PC-3 (cell line): ENCODE results near the gene TGM4. TPM values are rescaled to one million over a fixed set of nuclear protein-coding genes. Genes with fewer than 3 reads are reported as not detected.

ENCODE experiments used
- ATAC-seq: fragments of 200-7000 bp; cut with Tn5 transposase; 2 replicates; pipeline ENCODE4 v1.9.1; 2020; ENCODE audit warnings: mild to moderate bottlenecking, moderate library complexity
- BruUV-seq: library from RNA; stranded (reverse); fragments of 400-500 nt; replicated peaks from 2 replicates; lab custom pipeline; 2021; lab: Mats Ljungman, UMichigan
- CTCF ChIA-PET: fragments of 300-600 bp; sonication (Branson Sonifier 250); formaldehyde crosslinking; loops from one replicate; lab custom pipeline; 2022; ENCODE audit warnings: antibody characterized with exemption; lab: Charles Lee
- POLR2A ChIA-PET: fragments of 300-600 bp; sonication (Branson Sonifier 250); formaldehyde crosslinking; loops from one replicate; lab custom pipeline; 2022; ENCODE audit warnings: antibody characterized with exemption; ENCODE audit not compliant: unreplicated experiment; lab: Charles Lee
- DNase-seq: peaks from one replicate; pipeline ENCODE4 v3.0.0-alpha.2; 2015
- H2AFZ ChIP-seq: fragments of 300-600 bp; sonication (generic); 2 replicates; pipeline ENCODE4 v1.6.0; 2016; ENCODE audit warnings: antibody characterized with exemption, low read length
- H3F3A ChIP-seq: fragments of 300-600 bp; sonication (generic); one replicate; pipeline ENCODE4 v1.6.0; 2017; ENCODE audit warnings: antibody characterized with exemption, low read length, control low read depth, mild to moderate bottlenecking; ENCODE audit not compliant: unreplicated experiment
- H3K27ac ChIP-seq: fragments of 300-600 bp; sonication (generic); 2 replicates; pipeline ENCODE4 v1.5.1; 2016; ENCODE audit warnings: mild to moderate bottlenecking, low read length
- H3K27me3 ChIP-seq: fragments of 300-600 bp; sonication (generic); 2 replicates; pipeline ENCODE4 v1.6.1; 2016; ENCODE audit warnings: low read length, mixed read lengths
- H3K36me3 ChIP-seq: fragments of 300-600 bp; sonication (generic); 2 replicates; pipeline ENCODE4 v1.6.1; 2016; ENCODE audit warnings: low read depth, mixed run types, low read length, mixed read lengths
- H3K4me1 ChIP-seq: fragments of 300-600 bp; sonication (generic); 2 replicates; pipeline ENCODE4 v1.5.1; 2016; ENCODE audit warnings: low read length; ENCODE audit not compliant: insufficient read depth
- H3K4me2 ChIP-seq: fragments of 300-600 bp; sonication (generic); 2 replicates; pipeline ENCODE4 v1.6.0; 2016; ENCODE audit warnings: low read length
- H3K4me3 ChIP-seq: fragments of 300-600 bp; sonication (generic); 2 replicates; pipeline ENCODE4 v1.5.1; 2016; ENCODE audit warnings: mild to moderate bottlenecking, low read length, mixed read lengths
- H3K79me2 ChIP-seq: fragments of 300-600 bp; sonication (generic); 2 replicates; pipeline ENCODE4 v1.6.1; 2017; ENCODE audit warnings: low read length, mixed read lengths
- H3K9ac ChIP-seq: fragments of 300-600 bp; sonication (generic); 2 replicates; pipeline ENCODE4 v1.6.0; 2016; ENCODE audit warnings: mild to moderate bottlenecking, low read length
- H3K9me2 ChIP-seq: fragments of 300-600 bp; sonication (generic); replicated peaks from 2 replicates; pipeline ENCODE4 v1.6.1; 2016; ENCODE audit warnings: mixed run types, low read length, mixed read lengths
- H3K9me3 ChIP-seq: fragments of 300-600 bp; sonication (generic); 2 replicates; pipeline ENCODE4 v1.6.1; 2016; ENCODE audit warnings: low read length, mixed read lengths
- H4K20me1 ChIP-seq: fragments of 300-600 bp; sonication (generic); 2 replicates; pipeline ENCODE4 v1.6.1; 2016; ENCODE audit warnings: low read length, mixed read lengths
- CTCF ChIP-seq: fragments of 300-600 bp; sonication (generic); conservative IDR thresholded peaks from 2 replicates; pipeline ENCODE4 v1.5.1; 2017; ENCODE audit warnings: antibody characterized with exemption, low read depth, mild to moderate bottlenecking, low read length
- EZH2 ChIP-seq: fragments of 300-600 bp; sonication (generic); IDR thresholded peaks from one replicate; pipeline ENCODE4 v1.6.1; 2017; ENCODE audit warnings: antibody characterized with exemption, mild to moderate bottlenecking, low read length; ENCODE audit not compliant: unreplicated experiment
- EZH2phosphoT487 ChIP-seq: fragments of 300-600 bp; sonication (generic); IDR thresholded peaks from 2 replicates; pipeline ENCODE4 v1.6.1; 2018; ENCODE audit warnings: mild to moderate bottlenecking, antibody characterized with exemption, low read length, borderline replicate concordance
- intact Hi-C: fragments of 100-400 bp; cut with micrococcal nuclease; formaldehyde crosslinking; loops from 2 replicates; pipeline ENCODE4 v1.9.0; 2023
- total RNA-seq: library from RNA; depleted of rRNA; stranded (reverse); fragments of >200 nt; gene quantifications from 2 replicates; pipeline ENCODE4 v1.2.3, GENCODE V29; 2014

The TGM4 gene
- total RNA-seq, 1 experiment from 2014 or later = 1.2 TPM

GRCh38 chr3:44961888-44962287, 87.5 kb downstream of the TGM4 start:
- no peak for TF ChIP-seq EZH2
- no peak for TF ChIP-seq CTCF
- H3K9me2 ChIP-seq = no peaks in the 10 kb centered on the region
- DNase-seq (no peak), ATAC-seq (no peak)
- POLR2A ChIA-PET = no interaction called here
- peak overlapping the region; percentile 73 for H3K4me2 ChIP-seq
- no TSS peak for BruUV-seq
- H2AFZ ChIP-seq = no peak overlapping the region
- CTCF ChIA-PET = no interaction called here
- peaks cover 96% of the 10 kb centered on the region for H3K79me2 ChIP-seq
- H3K9me3 ChIP-seq = no peaks in the 10 kb centered on the region
- peak overlapping the region; percentile 85 for H3K27ac ChIP-seq
- H3K4me1 ChIP-seq = peaks cover 63% of the 10 kb centered on the region
- peaks cover 7% of the 10 kb centered on the region for H3F3A ChIP-seq
- H3K27me3 ChIP-seq = no peaks in the 10 kb centered on the region
- intact Hi-C loops = loop anchor here (5.0 kb wide), 1 partner anchor 80 kb away; no protein-coding TSS in a partner anchor
- H4K20me1 ChIP-seq = no peaks in the 10 kb centered on the region
- H3K4me3 ChIP-seq = no peak overlapping the region
- H3K9ac ChIP-seq = no peak overlapping the region
- H3K36me3 ChIP-seq = peaks cover 11% of the 10 kb centered on the region; the same call in 1 of the 2 replicates

DNA sequence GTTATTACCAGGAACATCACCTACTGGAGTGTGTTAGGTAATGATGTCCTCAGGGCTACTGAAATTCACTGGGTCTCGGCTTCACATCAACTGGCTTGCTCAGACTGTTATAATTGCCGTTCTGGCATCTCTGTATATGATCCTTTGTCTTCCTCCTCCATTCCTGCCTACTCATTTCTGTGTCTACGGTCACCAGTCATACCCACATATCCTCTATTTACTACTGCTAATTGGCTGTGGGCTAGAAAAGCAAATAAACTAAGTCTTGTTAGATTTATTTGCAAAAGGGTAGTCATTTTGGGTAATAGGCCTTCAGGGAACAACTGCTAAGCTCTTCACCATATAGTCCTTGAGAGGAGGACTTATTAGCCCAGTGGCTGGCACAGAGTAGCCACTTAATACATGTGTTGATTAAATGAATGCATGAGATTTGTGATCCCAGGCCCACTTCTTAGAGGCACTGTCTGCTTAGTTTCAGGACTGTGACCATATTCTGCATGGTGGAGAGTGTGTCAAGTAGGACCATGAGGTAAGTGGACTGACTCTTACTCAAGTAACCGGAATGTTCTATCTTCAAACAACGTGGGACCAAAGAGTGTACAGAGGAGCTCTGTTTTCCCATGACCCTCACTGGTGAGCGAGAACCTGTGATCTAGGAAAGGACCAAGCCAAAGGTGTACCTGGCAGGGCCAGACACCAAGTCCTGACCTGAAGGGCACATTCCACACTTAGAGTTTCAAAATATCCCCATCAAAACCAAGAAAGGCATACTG, 88.4 kb downstream of the TGM4 start:
- Histone ChIP-seq H3K4me1 (peaks cover 70% of the 10 kb centered on the region), H3K9ac (peak overlapping the region; percentile 47), H3K4me2 (peak overlapping the region; percentile 73)

More for the DNA sequence above, 88.4 kb downstream of the TGM4 start:
- peaks cover 11% of the 10 kb centered on the region; the same call in 1 of the 2 replicates for H3K36me3 ChIP-seq
- ATAC-seq = peak; percentile 67
- POLR2A ChIA-PET = interaction anchor here (1.0 kb wide), 1 partner anchor 13 kb away, joined by 6 read pairs; the partner anchor contains the start of genes EXOSC7 and ZDHHC3
- no peaks in the 10 kb centered on the region for H3K27me3 ChIP-seq
- H3K27ac ChIP-seq = peak overlapping the region; percentile 85
- H2AFZ ChIP-seq = no peak overlapping the region
- no peaks in the 10 kb centered on the region for H3K9me2 ChIP-seq
- no peaks in the 10 kb centered on the region for H3K9me3 ChIP-seq
- TSS peak; percentile 54 for BruUV-seq
- H4K20me1 ChIP-seq = no peaks in the 10 kb centered on the region
- peaks cover 94% of the 10 kb centered on the region for H3K79me2 ChIP-seq
- TF ChIP-seq CTCF (no peak), EZH2phosphoT487 (no peak), EZH2 (no peak)
- peak overlapping the region; percentile 20; the same call in 1 of the 2 replicates for H3K4me3 ChIP-seq
- CTCF ChIA-PET = interaction anchor here (1.2 kb wide), 1 partner anchor 47 kb away, joined by 8 read pairs; no protein-coding TSS in a partner anchor
- DNase-seq = peak; percentile 80
- peaks cover 7% of the 10 kb centered on the region for H3F3A ChIP-seq
- intact Hi-C loops = loop anchor here (5.0 kb wide), 1 partner anchor 81 kb away; no protein-coding TSS in a partner anchor
